Measurements from ENCODE around the gene JMJD1C.

Gene JMJD1C

DNA sequence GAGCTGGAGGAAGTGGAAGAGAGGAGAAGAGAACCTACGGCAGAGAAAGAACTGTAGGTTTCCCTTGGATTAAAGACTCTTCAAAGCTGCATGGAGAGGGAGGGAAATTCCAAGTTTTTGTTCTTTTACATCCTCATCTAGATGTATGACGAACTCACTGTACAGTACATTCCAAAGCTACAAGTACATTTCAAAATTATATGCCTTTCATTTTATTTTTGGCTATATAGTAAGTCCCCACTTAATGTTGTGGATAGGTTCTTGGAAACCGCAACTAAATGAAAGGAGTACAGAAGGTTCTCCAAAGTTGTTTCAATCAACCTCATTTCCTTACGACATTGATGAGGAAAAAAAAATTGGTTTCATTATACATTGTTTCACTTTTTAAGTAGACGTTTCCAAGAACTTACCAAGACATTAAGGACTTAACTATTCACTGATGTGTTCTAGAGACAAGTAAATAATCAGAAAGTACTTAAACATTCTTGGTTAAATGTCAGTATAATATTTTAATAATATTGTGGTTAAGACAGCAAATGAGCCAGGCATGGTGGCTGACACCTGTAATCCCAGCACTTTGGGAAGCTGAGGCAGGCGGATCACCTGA is 16.1 kb upstream of the JMJD1C start:
- no peak for DNase-seq (ENCODE audit: low spot score)

DNA sequence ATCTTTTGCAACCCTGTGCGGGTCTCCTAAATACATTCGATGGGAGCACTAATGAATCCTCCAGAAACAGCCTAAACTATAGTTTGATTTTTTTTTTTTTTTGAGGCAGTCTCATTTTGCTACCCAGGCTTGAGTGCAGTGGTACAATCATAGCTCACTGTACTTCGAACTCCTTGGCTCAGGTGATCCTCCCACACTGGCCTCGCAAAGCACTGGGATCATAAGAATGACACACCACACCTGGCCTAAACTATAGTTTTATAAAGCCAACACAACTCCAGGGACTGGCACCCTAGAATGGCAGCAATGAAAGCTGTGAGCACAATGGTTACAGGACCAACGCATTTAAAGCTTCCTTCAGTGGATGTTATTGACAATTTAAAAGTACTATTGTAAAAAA is 14.5 kb upstream of the JMJD1C start:
- DNase-seq (ENCODE audit: low spot score), result no peak

DNA sequence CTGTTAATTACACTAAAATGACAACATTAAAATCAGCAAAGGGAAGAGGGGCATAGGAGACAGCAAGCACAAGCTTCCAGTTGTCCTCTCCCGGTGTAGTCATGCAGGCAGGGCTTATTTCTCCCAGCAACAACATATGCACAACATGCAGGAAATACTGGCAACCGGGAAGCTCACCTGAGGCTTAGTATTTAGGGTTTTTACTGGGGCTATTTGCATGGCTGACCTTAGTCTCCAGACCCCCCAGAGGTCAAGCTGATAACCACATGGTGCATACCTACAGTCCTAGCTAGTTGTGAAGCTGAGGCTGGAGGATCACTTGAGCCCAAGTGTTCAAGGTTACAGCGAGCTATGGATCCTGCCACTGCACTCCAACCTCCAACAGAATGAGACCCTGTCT is 12.8 kb upstream of the JMJD1C start:
- no peak for DNase-seq (ENCODE audit: low spot score)

DNA sequence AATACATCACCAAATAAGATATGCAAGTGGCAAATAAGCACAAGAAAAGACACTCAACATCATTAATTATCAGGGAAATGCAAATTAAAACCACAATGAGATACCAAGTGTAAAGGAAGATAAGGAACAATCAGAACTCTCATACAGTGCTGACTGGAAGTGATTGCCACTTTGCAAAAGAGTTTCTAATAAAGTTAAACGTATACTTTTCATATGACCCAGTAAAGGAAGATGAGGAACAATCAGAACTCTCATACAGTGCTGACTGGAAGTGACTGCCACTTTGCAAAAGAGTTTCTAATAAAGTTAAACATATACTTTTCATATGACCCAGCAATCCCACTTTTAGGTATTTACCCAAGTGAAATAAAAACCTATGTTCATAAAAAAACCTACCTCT is 12.2 kb upstream of the JMJD1C start:
- DNase-seq (ENCODE audit: low spot score), result no peak

DNA sequence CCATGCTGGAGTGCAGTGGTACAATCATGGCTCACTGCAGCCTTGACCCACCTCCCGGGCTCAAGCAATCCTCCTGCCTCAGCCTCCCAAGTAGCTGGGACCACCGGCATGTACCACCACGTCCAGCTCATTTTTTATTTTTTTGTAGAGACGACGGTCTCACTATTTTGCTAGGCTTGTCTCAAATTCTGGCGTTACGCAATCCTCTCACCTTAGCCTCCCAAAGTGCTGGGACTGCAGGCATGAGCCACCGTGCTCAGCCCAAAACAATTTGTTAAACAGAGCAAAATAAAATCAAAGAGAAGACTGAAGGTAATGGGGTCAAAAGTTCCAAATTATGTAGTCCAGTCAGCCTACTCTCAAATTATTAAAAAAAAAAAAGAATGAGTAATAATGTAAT is 8.7 kb upstream of the JMJD1C start:
- no peak for DNase-seq (ENCODE audit: low spot score)

DNA sequence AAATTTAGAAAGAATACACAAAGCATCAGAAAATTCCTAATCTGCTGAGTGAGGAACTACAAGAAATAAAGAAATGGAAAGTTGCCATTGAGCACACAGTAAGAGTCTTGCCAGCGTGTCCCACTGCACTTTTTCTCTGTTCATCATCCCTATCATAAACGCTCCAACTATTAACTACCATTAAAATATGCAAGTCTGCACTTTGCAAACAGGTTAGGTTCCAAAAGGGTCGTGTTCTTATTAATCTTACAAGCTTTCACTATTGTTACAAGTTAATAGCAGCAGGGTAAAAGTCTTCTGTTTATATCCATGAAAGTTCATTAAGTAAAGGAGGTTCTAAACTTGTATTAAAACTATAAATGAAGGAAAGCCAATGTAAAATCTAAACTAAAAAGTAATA is 5.2 kb upstream of the JMJD1C start:
- DNase-seq (ENCODE audit: low spot score), result no peak

DNA sequence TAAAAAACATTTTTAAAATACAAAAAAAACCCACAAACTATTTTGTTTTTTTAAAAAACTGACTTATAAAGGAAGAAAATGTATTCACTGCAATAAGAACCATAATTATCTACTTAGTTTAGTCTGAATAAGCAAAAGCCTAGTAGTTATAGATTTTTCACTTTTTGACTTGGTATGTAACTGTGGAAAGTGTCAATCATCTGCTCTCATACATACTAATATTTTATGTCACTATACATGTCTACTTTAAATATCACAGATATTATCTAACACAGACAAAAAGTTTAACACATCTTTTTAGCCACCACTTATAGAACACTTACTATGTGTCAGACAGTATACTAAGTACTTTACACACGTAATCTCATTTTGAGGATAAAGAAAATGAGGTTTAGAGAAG is 3.2 kb upstream of the JMJD1C start:
- DNase-seq (ENCODE audit: low spot score), result no peak

DNA sequence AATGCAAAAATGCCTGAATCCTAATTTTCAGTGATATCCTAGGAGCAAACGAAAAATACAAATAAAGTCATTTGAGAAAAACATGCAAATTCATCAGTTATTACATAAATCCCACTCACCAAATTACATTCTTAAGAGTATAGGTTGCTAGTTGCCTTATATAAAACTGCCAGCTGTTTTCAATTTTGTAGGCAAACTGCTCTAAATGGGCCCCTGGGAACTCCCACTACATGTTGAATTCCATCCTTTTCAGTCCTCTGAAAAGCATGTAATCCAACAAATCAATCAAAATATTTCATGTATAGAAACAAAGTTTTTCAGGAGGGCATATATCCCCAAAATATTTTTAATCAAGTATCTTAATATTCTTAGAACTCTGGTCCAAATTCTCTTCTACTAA is 2.1 kb upstream of the JMJD1C start:
- DNase-seq (ENCODE audit: low spot score), result no peak

DNA sequence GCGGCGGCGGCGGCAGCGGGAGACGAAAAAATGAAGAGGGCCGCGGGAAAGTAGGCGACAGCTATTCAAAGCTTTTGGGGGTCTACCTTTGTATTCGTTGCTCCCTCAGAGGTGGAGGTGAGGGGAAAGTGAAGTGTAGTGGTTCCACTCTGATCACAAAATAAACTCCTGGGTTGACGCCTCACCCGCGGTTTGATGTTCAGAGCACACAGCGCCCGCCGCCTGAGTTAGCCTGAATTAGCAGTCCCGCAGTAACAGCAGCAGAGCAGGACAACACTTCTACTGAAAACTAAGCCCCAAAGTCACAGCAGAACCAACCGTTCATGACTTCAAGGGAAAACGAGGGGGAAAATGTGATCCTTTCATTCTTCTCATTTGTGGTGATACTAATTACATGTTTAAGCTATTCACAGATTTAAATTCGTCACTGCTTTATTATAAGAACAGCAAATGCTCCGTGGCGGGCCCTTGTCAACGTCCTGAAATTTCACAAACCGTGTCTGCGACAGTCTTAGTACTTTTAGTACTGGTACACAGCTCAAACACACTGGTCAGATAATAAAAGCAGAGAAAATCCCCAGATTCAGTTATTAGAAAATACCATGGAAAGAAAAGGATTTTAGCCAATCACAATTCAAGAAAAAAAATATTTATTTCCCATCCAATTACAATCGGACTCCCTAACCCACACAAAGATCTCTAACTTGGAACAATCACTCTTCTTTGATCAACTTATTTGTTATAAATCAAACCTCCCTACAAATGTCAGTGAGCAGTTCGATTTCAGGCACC is 563 bp upstream of the JMJD1C start:
- DNase-seq (ENCODE audit: low spot score), result peak; percentile 72

DNA sequence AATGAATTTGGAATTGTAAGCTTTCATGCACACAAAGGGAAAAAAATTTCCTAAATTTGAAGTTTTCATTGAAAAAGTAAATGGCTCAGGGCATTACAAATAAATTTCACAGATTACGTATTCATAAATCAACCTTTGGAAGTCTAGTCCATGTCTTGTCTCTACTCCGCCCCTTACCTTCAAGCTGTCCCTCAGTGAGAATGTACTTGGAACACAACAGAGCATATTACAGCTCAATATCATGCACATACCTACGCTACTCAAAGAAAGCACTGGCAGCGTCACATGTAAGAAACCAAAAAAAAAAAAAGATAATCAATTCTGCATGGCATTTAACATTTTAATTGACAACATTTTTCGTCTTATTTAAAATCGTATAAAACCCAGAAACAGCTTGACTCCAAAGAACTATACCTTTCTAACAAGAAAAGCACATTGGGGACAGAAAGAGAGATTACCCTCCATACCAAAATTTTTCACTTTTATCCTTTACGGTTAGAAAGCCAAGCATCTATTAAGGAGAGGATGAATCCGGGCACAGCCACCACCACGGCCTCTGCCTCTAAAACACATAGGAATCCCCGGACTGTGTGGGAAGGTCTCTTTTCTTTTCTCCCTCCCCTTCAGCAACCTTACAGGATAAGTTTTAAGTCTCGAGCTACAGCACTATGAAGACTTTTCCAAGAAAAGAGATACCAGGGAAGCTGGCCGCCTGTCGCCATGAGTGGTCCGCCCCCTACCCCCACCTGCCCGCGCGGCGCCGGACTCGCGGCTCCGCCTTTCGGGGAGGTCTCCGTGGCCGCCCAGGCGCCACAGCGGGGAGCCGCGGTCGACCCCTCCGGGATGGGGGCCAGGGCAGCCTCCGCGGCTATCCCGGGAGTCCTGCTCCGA is 1.1 kb downstream of the JMJD1C start:
- peak; percentile 63 for DNase-seq (ENCODE audit: low spot score)

DNA sequence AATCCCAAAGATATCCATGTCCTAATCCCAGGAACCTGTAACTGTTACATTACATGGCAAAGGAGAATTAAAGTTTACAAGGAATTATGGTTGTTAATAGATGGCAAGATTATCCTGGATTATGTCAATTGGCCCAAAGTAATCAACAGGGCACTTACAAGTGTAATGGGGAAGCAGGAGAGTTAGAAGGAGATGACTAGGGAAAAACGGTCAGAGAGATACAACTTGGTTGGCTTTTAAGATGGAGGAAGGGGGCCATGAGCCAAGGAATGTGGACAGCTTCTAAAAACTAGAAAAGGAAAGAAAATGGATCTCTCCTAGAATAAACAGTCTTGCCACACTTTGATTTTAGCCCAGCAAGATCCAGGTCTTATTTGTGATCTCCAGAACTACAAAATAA is 3.3 kb downstream of the JMJD1C start:
- no peak for DNase-seq (ENCODE audit: low spot score)

DNA sequence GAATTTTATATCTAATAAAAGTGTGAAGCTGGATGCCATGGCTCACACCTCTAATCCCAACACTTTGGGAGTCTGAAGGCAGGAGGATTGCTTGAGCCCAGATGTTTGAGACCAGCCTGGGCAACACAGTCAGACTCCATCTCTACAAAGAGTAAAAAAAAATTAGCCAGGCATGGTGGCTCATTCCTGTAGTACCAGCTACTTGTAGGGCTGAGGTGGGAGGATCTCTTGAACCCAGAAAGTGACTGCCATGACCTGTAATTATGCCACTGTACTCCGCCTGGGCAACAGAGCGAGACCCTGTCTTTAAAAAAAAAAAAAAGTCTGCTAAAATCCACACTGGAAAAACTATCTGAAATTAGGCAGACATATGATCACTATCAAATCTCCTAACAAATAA is 7.6 kb downstream of the JMJD1C start:
- no peak for DNase-seq (ENCODE audit: low spot score)

DNA sequence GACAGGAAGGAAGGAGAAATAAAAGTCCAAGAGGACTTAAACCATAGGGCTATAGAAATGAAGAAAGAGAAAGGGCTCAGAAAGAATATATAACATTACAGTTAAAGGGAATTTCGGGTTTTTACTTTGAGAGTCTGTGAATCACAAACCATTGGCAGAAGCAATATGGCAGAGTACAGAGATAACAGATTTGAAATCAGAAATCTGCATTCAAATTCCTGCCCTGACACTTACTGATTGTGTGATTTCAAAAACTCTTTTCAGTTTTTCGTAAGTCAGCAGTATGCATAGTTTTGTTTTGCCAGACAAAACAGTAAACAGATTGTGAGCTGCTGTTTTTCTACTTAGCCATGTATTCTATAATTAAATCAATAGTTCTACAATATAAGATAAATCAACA is 8.2 kb downstream of the JMJD1C start:
- no peak for DNase-seq (ENCODE audit: low spot score)

DNA sequence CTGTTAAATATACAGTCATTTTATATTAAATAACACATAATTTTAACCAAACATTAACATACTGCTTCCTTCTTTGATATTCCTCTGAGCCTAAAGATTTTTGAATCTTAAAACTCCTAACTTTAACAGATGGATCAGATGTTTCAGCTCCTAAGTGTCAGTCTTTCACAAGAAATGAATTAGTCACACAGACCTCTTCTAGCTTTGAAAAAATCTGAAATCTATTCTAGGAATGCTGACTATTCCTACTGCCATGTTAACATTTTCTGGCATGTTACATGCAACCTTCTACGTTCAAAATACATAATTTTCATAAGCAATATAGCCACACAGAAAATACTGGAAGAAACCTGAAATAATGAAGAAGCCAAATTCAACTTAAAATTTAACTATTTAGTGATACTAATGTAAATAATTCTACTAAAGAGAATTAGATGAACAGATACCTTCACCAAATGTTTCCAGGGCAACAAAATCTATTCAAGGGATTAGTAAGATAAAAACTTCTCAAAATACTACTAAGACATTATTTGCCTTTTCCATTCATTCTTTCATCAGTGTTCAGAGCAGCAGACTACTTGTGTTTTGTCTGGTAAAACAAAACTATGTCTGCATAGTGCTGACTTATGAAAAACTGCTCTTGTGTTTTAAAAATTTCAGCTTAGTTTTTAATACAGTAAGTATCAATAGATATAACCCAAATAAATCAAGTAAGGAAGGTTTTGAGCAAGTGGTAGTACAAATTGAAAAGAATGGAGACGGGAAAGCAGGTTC is 9.2 kb downstream of the JMJD1C start:
- DNase-seq (ENCODE audit: low spot score), result peak; percentile 29

DNA sequence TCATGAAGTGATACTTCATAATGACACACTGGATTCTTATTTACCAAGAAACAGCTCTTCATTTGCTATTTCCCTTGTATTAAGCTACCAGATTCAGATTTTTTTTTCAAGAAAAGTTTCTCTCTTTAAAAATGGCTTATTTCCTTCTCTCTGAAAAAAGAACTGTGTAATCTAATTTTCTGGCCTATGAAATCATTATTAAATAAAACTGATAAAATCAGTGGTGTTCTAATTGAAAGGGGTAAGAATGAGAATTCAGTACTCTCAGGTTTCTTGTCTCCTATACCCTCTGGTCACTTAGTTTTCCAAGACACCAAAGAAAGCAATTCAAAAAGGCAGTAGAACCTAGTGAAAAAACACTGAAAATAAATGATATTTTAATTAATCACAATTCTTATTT is 10.3 kb downstream of the JMJD1C start:
- DNase-seq (ENCODE audit: low spot score), result no peak

DNA sequence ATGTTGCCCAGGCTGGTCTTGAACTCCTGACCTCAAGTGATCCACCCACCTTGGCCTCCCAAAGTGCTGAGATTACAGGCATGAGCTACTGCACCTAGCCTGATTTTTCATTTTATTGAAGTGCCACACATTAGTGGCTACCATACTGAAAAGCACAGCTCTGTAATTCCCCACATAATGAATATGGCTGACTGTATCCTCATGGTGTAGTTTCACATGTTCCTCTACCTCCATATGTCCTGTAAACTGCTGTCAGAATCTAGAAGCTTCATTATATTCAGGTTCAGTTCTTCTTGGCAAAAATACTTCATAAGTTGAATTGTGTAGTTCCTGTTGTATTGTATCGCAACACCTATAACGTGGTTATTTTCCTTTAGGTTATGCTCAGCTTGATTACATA is 11.1 kb downstream of the JMJD1C start:
- DNase-seq (ENCODE audit: low spot score), result no peak

DNA sequence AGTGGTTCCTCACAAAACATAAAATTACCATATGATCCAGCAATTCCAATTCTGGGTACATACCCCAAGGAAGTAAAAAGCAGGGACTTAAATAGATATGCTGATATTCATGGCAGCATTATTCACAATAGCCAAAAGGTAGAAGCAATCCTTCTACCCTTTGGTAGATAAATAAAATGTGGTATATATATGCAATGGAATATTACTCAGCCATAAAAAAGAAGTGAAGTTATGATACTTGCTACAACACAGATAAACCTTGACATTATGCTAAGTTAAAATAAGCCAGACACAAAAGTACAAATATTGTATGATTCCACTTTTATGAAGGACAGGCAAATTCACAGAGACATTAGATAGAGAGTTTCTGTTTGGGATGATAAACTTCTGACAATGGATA is 13.3 kb downstream of the JMJD1C start:
- no peak for DNase-seq (ENCODE audit: low spot score)

DNA sequence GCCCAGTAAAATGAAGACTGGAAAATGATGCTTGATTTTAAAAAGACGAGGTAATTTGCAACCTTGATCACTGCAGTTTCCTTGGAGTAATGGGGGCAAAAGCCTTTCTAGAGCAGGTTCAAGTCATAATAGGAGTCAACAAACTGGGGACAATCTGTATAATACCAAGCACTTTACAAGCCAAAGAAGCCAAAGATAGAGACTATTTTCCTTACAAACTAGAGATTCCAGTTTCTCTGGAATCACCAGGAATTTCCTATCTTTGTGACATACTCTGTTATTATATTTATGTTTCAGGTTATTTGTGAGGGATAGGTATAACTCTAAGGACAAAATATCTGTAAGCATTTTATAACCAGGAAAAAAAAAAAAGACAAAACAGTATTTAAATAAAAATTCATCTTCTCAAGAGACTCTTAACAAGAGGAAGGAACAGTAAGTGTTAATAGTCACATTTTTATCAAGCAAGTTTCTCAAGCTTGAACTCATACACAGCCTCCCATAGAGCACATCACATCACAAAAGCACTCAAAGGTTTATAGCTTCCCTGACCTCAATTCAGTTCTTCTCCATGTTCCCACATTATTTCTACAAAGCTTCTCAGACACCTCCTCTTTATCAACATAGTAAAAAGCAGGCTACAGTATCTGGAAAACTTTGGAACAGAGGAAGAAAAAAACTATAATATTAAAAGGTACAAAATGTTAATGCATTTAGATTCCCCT is 18.9 kb downstream of the JMJD1C start:
- DNase-seq (ENCODE audit: low spot score), result no peak

DNA sequence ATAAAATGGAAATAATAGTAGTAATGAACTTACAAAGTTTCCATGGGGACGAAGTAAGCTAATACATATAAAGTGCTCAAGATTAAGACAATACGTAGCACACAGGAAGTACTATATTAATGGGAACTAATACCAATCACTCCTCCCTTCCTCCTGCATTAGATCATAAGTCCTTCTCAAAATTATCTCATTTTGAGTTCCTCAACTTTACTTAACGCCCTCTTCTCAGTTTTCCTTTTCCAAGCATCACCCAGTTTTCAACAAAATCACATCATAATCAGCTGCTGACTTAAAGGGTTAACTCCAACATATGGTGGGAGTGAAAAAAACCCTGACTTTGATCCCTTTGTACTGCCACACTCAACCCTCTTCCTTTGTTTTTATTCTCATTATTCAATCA is 24.4 kb downstream of the JMJD1C start:
- no peak for DNase-seq (ENCODE audit: low spot score)

DNA sequence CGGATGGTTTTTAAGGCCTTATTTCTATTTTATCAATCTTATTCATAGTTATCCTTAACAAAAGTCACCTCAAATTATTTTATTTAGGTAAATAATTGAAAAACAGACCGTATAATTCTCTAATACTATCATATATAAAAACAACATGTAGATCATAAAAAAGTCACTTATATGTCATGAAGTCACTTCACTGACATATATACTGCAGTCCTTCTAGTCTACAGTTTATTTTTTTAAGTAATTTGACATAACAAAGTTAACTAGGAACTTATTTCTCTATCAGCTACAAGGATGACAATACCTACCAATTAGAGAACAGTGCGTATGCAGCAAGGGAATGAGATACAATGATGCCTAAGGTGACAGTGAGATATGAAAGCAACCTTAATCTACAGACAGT is 26.2 kb downstream of the JMJD1C start:
- no peak for DNase-seq (ENCODE audit: low spot score)
